GM19468 (cell line): ENCODE data around the gene PMVK.

Source experiments
- ATAC-seq: cut with Tn5 transposase; IDR thresholded peaks from one replicate; pipeline ENCODE4 v1.9.1; 2021; ENCODE audit warnings: mild to moderate bottlenecking, moderate library complexity, moderate number of reproducible peaks; ENCODE audit not compliant: unreplicated experiment; ENCODE audit errors: extremely low read depth

The PMVK gene

GRCh38 chr1:154883919-154884868 is 52.3 kb downstream of the PMVK start:
- no peak for ATAC-seq

GRCh38 chr1:154881820-154882535 is 54.5 kb downstream of the PMVK start:
- no peak for ATAC-seq

GRCh38 chr1:154880671-154881070 is 55.8 kb downstream of the PMVK start:
- no peak for ATAC-seq

- no peak for ATAC-seq
Observed at GRCh38 chr1:154879038-154879421, 57.5 kb downstream of the PMVK start.

- ATAC-seq: no peak
Observed at GRCh38 chr1:154878371-154879037, 58.0 kb downstream of the PMVK start.

- ATAC-seq: no peak
Observed at GRCh38 chr1:154877370-154877974, 59.0 kb downstream of the PMVK start.

GRCh38 chr1:154876842-154877369 is 59.6 kb downstream of the PMVK start:
- ATAC-seq: no peak
